Neuron (in vitro differentiated cells): Measurements from ENCODE around the gene TBC1D17.
"Not testable (repeated sequence)": the region's sequence is repeated elsewhere in the genome, so short reads cannot be mapped to it uniquely, and the experiment has no call there.

Experiments used
- H2AFZ ChIP-seq: one replicate; pipeline ENCODE4 v1.6.1; 2013; ENCODE audit warnings: low read depth, mild to moderate bottlenecking, inconsistent platforms, low read length, moderate library complexity
- H3K27me3 ChIP-seq: one replicate; pipeline ENCODE4 v1.6.1; 2013; ENCODE audit warnings: low read length; ENCODE audit not compliant: insufficient read depth
- H3K36me3 ChIP-seq: one replicate; pipeline ENCODE4 v1.6.1; 2013; ENCODE audit warnings: low read length; ENCODE audit not compliant: insufficient read depth
- H3K4me1 ChIP-seq: one replicate; pipeline ENCODE4 v1.6.1; 2013; ENCODE audit warnings: low read length; ENCODE audit not compliant: insufficient read depth
- H3K4me3 ChIP-seq: 2 replicates; pipeline ENCODE4 v1.5.1; 2013; ENCODE audit warnings: mild to moderate bottlenecking, low read length, moderate library complexity
- H3K9me3 ChIP-seq: one replicate; pipeline ENCODE4 v1.6.1; 2013; ENCODE audit warnings: low read length

The TBC1D17 gene

GRCh38 chr19:49923055-49924003, 45.8 kb downstream of the TBC1D17 start:
- no peaks in the 10 kb centered on the region for H3K27me3 ChIP-seq
- peaks cover 3% of the 10 kb centered on the region for H3K9me3 ChIP-seq
- H2AFZ ChIP-seq = no peak overlapping the region
- peaks cover 75% of the 10 kb centered on the region for H3K36me3 ChIP-seq
- H3K4me3 ChIP-seq = no peak overlapping the region
- H3K4me1 ChIP-seq = peaks cover 13% of the 10 kb centered on the region

GRCh38 chr19:49924004-49924880, 46.7 kb downstream of the TBC1D17 start:
- Histone ChIP-seq H3K27me3 (no peaks in the 10 kb centered on the region), H3K4me1 (peaks cover 17% of the 10 kb centered on the region), H3K36me3 (peaks cover 69% of the 10 kb centered on the region), H3K9me3 (peaks cover 3% of the 10 kb centered on the region), H3K4me3 (no peak overlapping the region), H2AFZ (no peak overlapping the region)

- Histone ChIP-seq H3K4me1 (peaks cover 17% of the 10 kb centered on the region), H3K36me3 (peaks cover 66% of the 10 kb centered on the region)
- not testable (repeated sequence) for H3K27me3 ChIP-seq, H3K9me3 ChIP-seq, H2AFZ ChIP-seq, H3K4me3 ChIP-seq
Observed at GRCh38 chr19:49924881-49925210, 47.3 kb downstream of the TBC1D17 start.

- Histone ChIP-seq H3K27me3 (no peaks in the 10 kb centered on the region), H3K9me3 (peaks cover 3% of the 10 kb centered on the region), H3K4me1 (peaks cover 17% of the 10 kb centered on the region), H3K36me3 (peaks cover 66% of the 10 kb centered on the region), H3K4me3 (no peak overlapping the region), H2AFZ (no peak overlapping the region)
Observed at GRCh38 chr19:49925486-49925885, 48.0 kb downstream of the TBC1D17 start.

GRCh38 chr19:49926515-49926914, 49.0 kb downstream of the TBC1D17 start:
- H3K4me1 ChIP-seq = peaks cover 17% of the 10 kb centered on the region

GRCh38 chr19:49927526-49928264, 50.2 kb downstream of the TBC1D17 start:
- no peaks in the 10 kb centered on the region for H3K27me3 ChIP-seq
- peaks cover 17% of the 10 kb centered on the region for H3K4me1 ChIP-seq

More at GRCh38 chr19:49926515-49926914, 49.0 kb downstream of the TBC1D17 start:
- H3K36me3 ChIP-seq = peaks cover 56% of the 10 kb centered on the region
- no peak overlapping the region for H3K4me3 ChIP-seq
- H2AFZ ChIP-seq = no peak overlapping the region
- H3K27me3 ChIP-seq = no peaks in the 10 kb centered on the region
- H3K9me3 ChIP-seq = no peaks in the 10 kb centered on the region

GRCh38 chr19:49929121-49929610, 51.7 kb downstream of the TBC1D17 start, which contains the start of the genes ATF5 and NUP62:
ATF5 (plus strand) TSS chr19:49929205; CDS start chr19:49930851, 1,646 bp downstream.
NUP62 (minus strand) TSS chr19:49929504; CDS start chr19:49909807, 19,697 bp downstream.
- no peaks in the 10 kb centered on the region for H3K9me3 ChIP-seq
- peaks cover 17% of the 10 kb centered on the region for H3K4me1 ChIP-seq
- H3K4me3 ChIP-seq = peak within 1 kb of the TSS; percentile 91
- peak within 1 kb of the TSS; percentile 13 for H2AFZ ChIP-seq
- H3K27me3 ChIP-seq = no peaks in the 10 kb centered on the region
- H3K36me3 ChIP-seq = peaks cover 34% of the 10 kb centered on the region

More at GRCh38 chr19:49927526-49928264, 50.2 kb downstream of the TBC1D17 start:
- peak overlapping the region; percentile 91 for H3K4me3 ChIP-seq
- H2AFZ ChIP-seq = no peak overlapping the region
- peaks cover 46% of the 10 kb centered on the region for H3K36me3 ChIP-seq
- no peaks in the 10 kb centered on the region for H3K9me3 ChIP-seq

- Histone ChIP-seq H3K9me3 (no peaks in the 10 kb centered on the region), H3K36me3 (peaks cover 27% of the 10 kb centered on the region), H3K4me1 (peaks cover 17% of the 10 kb centered on the region), H3K27me3 (no peaks in the 10 kb centered on the region), H3K4me3 (peak overlapping the region; percentile 91), H2AFZ (peak overlapping the region; percentile 13)
Observed at GRCh38 chr19:49929611-49930482, 52.3 kb downstream of the TBC1D17 start.

- peaks cover 24% of the 10 kb centered on the region for H3K36me3 ChIP-seq
- H3K4me3 ChIP-seq = peak overlapping the region; percentile 36
- H3K9me3 ChIP-seq = no peaks in the 10 kb centered on the region
- H3K4me1 ChIP-seq = peaks cover 17% of the 10 kb centered on the region
- no peak overlapping the region for H2AFZ ChIP-seq
- H3K27me3 ChIP-seq = no peaks in the 10 kb centered on the region
Observed at GRCh38 chr19:49930483-49931011, 53.0 kb downstream of the TBC1D17 start.

- Histone ChIP-seq H3K36me3 (peaks cover 19% of the 10 kb centered on the region), H3K9me3 (no peaks in the 10 kb centered on the region), H2AFZ (no peak overlapping the region), H3K27me3 (no peaks in the 10 kb centered on the region), H3K4me1 (peaks cover 17% of the 10 kb centered on the region), H3K4me3 (no peak overlapping the region)
Observed at GRCh38 chr19:49931293-49932040, 54.0 kb downstream of the TBC1D17 start.

- H3K36me3 ChIP-seq = peaks cover 13% of the 10 kb centered on the region
- no peaks in the 10 kb centered on the region for H3K9me3 ChIP-seq
- no peaks in the 10 kb centered on the region for H3K27me3 ChIP-seq
- H3K4me3 ChIP-seq = no peak overlapping the region
- peaks cover 14% of the 10 kb centered on the region for H3K4me1 ChIP-seq
- H2AFZ ChIP-seq = no peak overlapping the region
Observed at GRCh38 chr19:49932041-49932451, 54.5 kb downstream of the TBC1D17 start.
